Tibial nerve (tissue), 3 donors: ENCODE results near the gene KLHL18.

Experiments
- CTCF ChIP-seq, 5 experiments: fragments of 200-600 bp in 3 of 5; fragments of 450-650 bp in 2 of 5; sonication (generic) in 3 of 5; IDR thresholded peaks; one replicate each; pipeline ENCODE4 v1.5.1; 2016 to 2019; ENCODE audit warnings: antibody characterized with exemption in 5 of 5, mild to moderate bottlenecking in 3 of 5, moderate library complexity in 2 of 5
- POLR2A ChIP-seq, 2 donors: fragments of 450-650 bp; IDR thresholded peaks; one replicate each; pipeline ENCODE4 v1.6.1; 2017; ENCODE audit warnings: antibody characterized with exemption in 2 of 2, mild to moderate bottlenecking in 2 of 2, moderate library complexity in 2 of 2

DNA sequence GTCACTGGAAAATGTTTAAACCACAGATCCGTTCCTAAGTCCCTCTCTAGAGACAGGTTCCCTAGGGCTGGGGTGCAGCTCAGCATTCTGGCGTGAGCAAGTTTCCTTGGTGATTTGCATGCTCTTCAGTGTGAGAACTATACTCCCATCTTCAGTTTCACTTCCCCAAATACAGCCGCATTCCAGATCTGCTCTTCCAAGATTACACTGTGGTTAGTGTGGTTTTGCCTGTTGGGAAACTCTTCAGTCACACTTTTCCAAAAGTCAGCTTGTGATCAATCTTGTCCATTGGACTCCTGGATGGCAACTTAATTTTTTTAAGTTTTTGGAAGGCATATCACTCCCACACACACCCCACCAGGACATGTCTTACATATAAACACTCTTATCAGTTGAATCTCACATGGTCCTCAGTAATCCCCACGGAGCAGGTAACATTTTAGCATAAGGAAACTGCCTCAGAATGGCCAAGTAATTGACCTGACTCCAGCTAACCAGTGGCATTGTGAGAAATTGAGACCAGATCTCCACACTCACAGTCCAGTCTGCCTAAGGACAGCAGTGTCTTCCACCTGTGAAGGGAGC, 64.6 kb downstream of the KLHL18 start:
- no peak for TF ChIP-seq CTCF (IDR thresholded peaks at IDR 0.05)
- TF ChIP-seq POLR2A (IDR thresholded peaks at IDR 0.05), result no peak
